ENCODE results near the gene NUDC. TPM values are rescaled to one million over a fixed set of nuclear protein-coding genes. Genes with fewer than 3 reads are reported as not detected.

Gene NUDC
- total and polyA plus RNA-seq, 2 of the 13 experiments (the other 11 are each of a cell fraction or from before 2014, with no cell fraction given) = 34.7 to 104 TPM

GRCh38 chr1:26888231-26888630 lies 33.3 kb upstream of the NUDC start (continued):
- TF ChIP-seq NR2F1 (CRISPR knock-in tag; IDR thresholded peaks at IDR 0.05) = no peak

DNA sequence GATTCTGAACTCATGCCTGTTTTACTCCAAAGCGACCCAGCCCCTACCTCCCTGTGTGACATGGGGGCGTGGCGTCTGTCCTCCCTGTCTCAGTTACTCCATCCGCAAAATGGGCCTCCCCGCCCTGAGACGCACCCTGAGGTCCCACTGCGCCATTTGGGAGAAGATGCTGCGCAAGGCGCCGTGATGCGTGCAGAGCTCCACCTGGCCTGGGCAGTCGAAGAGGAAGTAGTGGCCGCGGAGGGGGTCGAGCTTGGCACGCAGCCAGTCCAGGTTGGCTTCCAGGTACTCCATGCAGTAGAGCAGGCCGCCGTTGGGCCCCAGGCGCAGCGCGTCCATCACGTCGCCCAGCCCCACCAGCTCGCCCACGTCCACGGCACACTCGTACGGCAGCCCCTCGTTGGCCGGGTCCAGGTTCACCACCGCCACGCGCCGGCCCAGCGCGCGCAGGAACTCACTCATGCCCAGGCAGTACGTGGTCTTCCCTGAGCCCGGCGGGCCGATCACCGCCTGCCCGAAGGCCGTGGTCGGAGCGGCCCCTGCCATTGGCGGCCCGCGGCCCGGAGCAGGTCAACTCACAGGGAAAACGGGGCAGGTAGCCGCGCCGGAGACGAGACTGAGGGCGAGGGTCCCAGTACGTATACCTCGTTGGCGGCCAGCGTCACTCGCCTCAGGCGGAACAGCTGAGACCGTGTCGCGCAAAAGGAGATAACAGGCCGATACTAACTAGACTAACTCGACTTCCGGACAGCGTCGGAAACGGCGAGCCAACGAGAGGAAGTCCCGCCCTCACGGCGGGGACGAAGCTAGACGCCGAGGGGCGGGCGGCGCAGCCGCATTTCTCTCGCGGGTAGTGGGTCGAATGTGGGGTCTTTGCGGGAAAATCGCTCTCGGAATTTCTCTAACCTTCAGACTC lies 31.7 kb upstream of the NUDC start, which contains the start of gene GPN2:
Gene GPN2, minus strand, starts transcription at position 733 of the 916 bp plus-strand sequence. Its CDS starts 187 bp downstream, at position 546.
- Histone ChIP-seq H4K20me1 (ENCODE audit: insufficient read depth, low read length) (no peaks in the 10 kb centered on the region), H3K4me2 (ENCODE audit: low read depth, low read length) (peak within 1 kb of the TSS; percentile 91), H3K4me1 (ENCODE audit: insufficient read depth, low read length) (peaks cover 32% of the 10 kb centered on the region), H3K4me3 (replicated peaks in 1 of 3; ENCODE audit: insufficient read depth in 1 of 3, low read depth in 2 of 3, low read length in 3 of 3) (peak within 1 kb of the TSS; percentile 80 to 99 (median 95)), H3K27ac (ENCODE audit: extremely low read length, insufficient read depth, low read length) (peak within 1 kb of the TSS; percentile 84), H2AFZ (ENCODE audit: low read length) (no peak within 1 kb of the TSS), H3K27me3 (ENCODE audit: control insufficient read depth in 1 of 2, insufficient read depth in 2 of 2, low read length in 2 of 2) (no peaks in the 10 kb centered on the region), H3K9me3 (ENCODE audit: low read length) (no peaks in the 10 kb centered on the region), H3K9ac (ENCODE audit: insufficient read depth, low read depth, low read length) (peak within 1 kb of the TSS; percentile 89), H3K36me3 (replicated peaks in 1 of 2; ENCODE audit: control insufficient read depth in 1 of 2, insufficient read depth in 2 of 2, low read length in 2 of 2) (peaks cover 17 to 60% of the 10 kb centered on the region in 2 experiments; a peak in 4 of 5 replicates), H3K79me2 (ENCODE audit: insufficient read depth, low read length) (peaks cover 17% of the 10 kb centered on the region)
- FAIRE-seq = peak; percentile 88
- ChIA-PET POLR2A (interaction anchor here (0.6 to 3.0 kb wide), 29 partner anchors 8 to 191 kb away, joined by 3 to 65 read pairs (median 6); partner anchors contain the start of genes GPATCH3, KDF1, NR0B2 and TRNP1), CTCF (ENCODE audit: low intra/inter-chr PET ratio, low total read pairs) (no interaction called here)
- peak; percentile 73 for DNase-seq (ENCODE audit: low spot score)
- intact Hi-C loops (cut with micrococcal nuclease; ENCODE audit: unreplicated experiment) = no loop called here
- in situ Hi-C loops (cut with HindIII; ENCODE audit: extremely low pct_ligation_motif_present, low pct_unique_long_range_greater_than_20kb) = no loop called here
- 1% methylated on average over 27 of the region's 89 CpGs for WGBS (ENCODE audit: low lambda C conversion rate)
- no TSS peak for BruUV-seq (replicated peaks)
- peak; percentile 94 for ATAC-seq
- TF ChIP-seq CHCHD3 (CRISPR knock-in tag; IDR thresholded peaks at IDR 0.05) = peak; percentile 88
- TF ChIP-seq, protein P1, sequence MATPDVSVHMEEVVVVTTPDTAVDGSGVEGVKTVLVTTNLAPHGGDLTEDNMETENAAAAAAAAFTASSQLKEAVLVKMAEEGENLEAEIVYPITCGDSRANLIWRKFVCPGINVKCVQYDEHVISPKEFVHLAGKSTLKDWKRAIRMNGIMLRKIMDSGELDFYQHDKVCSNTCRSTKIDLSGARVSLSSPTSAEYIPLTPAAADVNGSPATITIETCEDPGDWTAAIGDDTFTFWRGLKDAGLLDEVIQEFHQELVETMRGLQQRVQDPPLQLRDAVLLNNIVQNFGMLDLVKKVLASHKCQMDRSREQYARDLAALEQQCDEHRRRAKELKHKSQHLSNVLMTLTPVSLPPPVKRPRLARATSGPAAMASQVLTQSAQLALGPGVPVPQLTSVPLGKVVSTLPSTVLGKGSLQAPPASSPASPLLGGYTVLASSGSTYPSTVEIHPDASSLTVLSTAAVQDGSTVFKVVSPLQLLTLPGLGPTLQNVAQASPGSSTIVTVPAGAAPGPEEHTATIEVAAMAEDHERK (CRISPR knock-in tag; IDR thresholded peaks at IDR 0.05; ENCODE audit: low read depth) = peak; percentile 71
- TF ChIP-seq ZNF331 (CRISPR knock-in tag; IDR thresholded peaks at IDR 0.05) = peak; percentile 57; the same call in 1 of the 2 replicates
- TF ChIP-seq ZNF572 (CRISPR knock-in tag; IDR thresholded peaks at IDR 0.05) = peak; percentile 48; the same call in 1 of the 2 replicates
- TF ChIP-seq, protein P2, sequence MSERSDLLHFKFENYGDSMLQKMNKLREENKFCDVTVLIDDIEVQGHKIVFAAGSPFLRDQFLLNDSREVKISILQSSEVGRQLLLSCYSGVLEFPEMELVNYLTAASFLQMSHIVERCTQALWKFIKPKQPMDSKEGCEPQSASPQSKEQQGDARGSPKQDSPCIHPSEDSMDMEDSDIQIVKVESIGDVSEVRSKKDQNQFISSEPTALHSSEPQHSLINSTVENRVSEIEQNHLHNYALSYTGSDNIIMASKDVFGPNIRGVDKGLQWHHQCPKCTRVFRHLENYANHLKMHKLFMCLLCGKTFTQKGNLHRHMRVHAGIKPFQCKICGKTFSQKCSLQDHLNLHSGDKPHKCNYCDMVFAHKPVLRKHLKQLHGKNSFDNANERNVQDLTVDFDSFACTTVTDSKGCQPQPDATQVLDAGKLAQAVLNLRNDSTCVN (CRISPR knock-in tag; IDR thresholded peaks at IDR 0.05; ENCODE audit: borderline replicate concordance) = 0 out of 2 replicates have a peak, but pooled peaks have one; percentile 18
- TF ChIP-seq ZNF224 (CRISPR knock-in tag; IDR thresholded peaks at IDR 0.05) = peak; percentile 94; the same call in 1 of the 2 replicates
- peak; percentile 31; the same call in 1 of the 2 replicates for TF ChIP-seq ZNF234 (CRISPR knock-in tag; conservative IDR thresholded peaks at IDR 0.05)
- TF ChIP-seq, protein P3, sequence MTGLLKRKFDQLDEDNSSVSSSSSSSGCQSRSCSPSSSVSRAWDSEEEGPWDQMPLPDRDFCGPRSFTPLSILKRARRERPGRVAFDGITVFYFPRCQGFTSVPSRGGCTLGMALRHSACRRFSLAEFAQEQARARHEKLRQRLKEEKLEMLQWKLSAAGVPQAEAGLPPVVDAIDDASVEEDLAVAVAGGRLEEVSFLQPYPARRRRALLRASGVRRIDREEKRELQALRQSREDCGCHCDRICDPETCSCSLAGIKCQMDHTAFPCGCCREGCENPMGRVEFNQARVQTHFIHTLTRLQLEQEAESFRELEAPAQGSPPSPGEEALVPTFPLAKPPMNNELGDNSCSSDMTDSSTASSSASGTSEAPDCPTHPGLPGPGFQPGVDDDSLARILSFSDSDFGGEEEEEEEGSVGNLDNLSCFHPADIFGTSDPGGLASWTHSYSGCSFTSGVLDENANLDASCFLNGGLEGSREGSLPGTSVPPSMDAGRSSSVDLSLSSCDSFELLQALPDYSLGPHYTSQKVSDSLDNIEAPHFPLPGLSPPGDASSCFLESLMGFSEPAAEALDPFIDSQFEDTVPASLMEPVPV (CRISPR knock-in tag; IDR thresholded peaks at IDR 0.05) = peak; percentile 92
- no peak for TF ChIP-seq CHD4 (IDR thresholded peaks at IDR 0.05; ENCODE audit: borderline replicate concordance, low read length)
- peak; percentile 87 for TF ChIP-seq ZNF12 (CRISPR knock-in tag; IDR thresholded peaks at IDR 0.05)
- TF ChIP-seq ZZZ3 (CRISPR knock-in tag; IDR thresholded peaks at IDR 0.05; ENCODE audit: borderline replicate concordance) = peak; percentile 87; the same call in 1 of the 2 replicates
- peak; percentile 96 for TF ChIP-seq ZFY (CRISPR knock-in tag; IDR thresholded peaks at IDR 0.05)
- 0 out of 2 replicates have a peak, but pooled peaks have one; percentile 61 for TF ChIP-seq ZNF552 (CRISPR knock-in tag; IDR thresholded peaks at IDR 0.05; ENCODE audit: borderline replicate concordance)
- TF ChIP-seq FOXA3 (CRISPR knock-in tag; IDR thresholded peaks at IDR 0.05) = peak; percentile 47
- 0 out of 2 replicates have a peak, but pooled peaks have one; percentile 83 for TF ChIP-seq ZBTB8A (CRISPR knock-in tag; IDR thresholded peaks at IDR 0.05; ENCODE audit: borderline replicate concordance, low read depth)
- peak; percentile 85; the same call in 1 of the 2 replicates for TF ChIP-seq ZNF383 (CRISPR knock-in tag; IDR thresholded peaks at IDR 0.05; ENCODE audit: borderline replicate concordance)

Measured in HepG2 (cell line).